ENCODE results near the gene OR5A1.
"Not testable (repeated sequence)": the region's sequence is repeated elsewhere in the genome, so short reads cannot be mapped to it uniquely, and the experiment has no call there.

Gene OR5A1

GRCh38 chr11:59436169-59436568 is at the start of gene OR5A1:
TSS of gene OR5A1 (plus strand) at chr11:59436469. CDS start at chr11:59443169, 6,700 bp downstream.
- DNase-seq (ENCODE audit: low read depth), result no peak

- no peak for DNase-seq (ENCODE audit: low read depth)
Observed at GRCh38 chr11:59394186-59394585, 42.1 kb upstream of the OR5A1 start.

GRCh38 chr11:59400461-59401261 is 35.6 kb upstream of the OR5A1 start:
- DNase-seq (ENCODE audit: low read depth), result no peak

GRCh38 chr11:59401262-59401552 is 35.1 kb upstream of the OR5A1 start:
- DNase-seq (ENCODE audit: low read depth), result no peak

- DNase-seq (ENCODE audit: low read depth), result no peak
Observed at GRCh38 chr11:59403546-59403945, 32.7 kb upstream of the OR5A1 start.

- DNase-seq (ENCODE audit: low read depth), result no peak
Observed at GRCh38 chr11:59413646-59414045, 22.6 kb upstream of the OR5A1 start.

- no peak for DNase-seq (ENCODE audit: low read depth)
Observed at GRCh38 chr11:59415111-59415510, 21.2 kb upstream of the OR5A1 start.

- no peak for DNase-seq (ENCODE audit: low read depth)
Observed at GRCh38 chr11:59416613-59417012, 19.7 kb upstream of the OR5A1 start.

GRCh38 chr11:59417023-59417422 is 19.2 kb upstream of the OR5A1 start:
- no peak for DNase-seq (ENCODE audit: low read depth)

- no peak for DNase-seq (ENCODE audit: low read depth)
Observed at GRCh38 chr11:59418156-59418555, 18.1 kb upstream of the OR5A1 start.

GRCh38 chr11:59423835-59424234 is 12.4 kb upstream of the OR5A1 start:
- DNase-seq (ENCODE audit: low read depth), result no peak

GRCh38 chr11:59425131-59425530 is 11.1 kb upstream of the OR5A1 start:
- DNase-seq (ENCODE audit: low read depth), result no peak

GRCh38 chr11:59426361-59427067 is 9.8 kb upstream of the OR5A1 start, which contains the start of gene OR5A2:
TSS of gene OR5A2 (minus strand) at chr11:59426413. CDS start at chr11:59422953, 3,460 bp downstream.
- no peak for DNase-seq (ENCODE audit: low read depth)

GRCh38 chr11:59427068-59427382 is 9.2 kb upstream of the OR5A1 start:
- no peak for DNase-seq (ENCODE audit: low read depth)

- peak; percentile 23 for DNase-seq (ENCODE audit: low read depth)
Observed at GRCh38 chr11:59429924-59430516, 6.2 kb upstream of the OR5A1 start.

- no peak for DNase-seq (ENCODE audit: low read depth)
Observed at GRCh38 chr11:59437770-59438169, 1.5 kb downstream of the OR5A1 start.

GRCh38 chr11:59445624-59446023 is 9.4 kb downstream of the OR5A1 start:
- DNase-seq (ENCODE audit: low read depth), result not testable (repeated sequence)

GRCh38 chr11:59448484-59448883 is 12.2 kb downstream of the OR5A1 start:
- DNase-seq (ENCODE audit: low read depth), result no peak

GRCh38 chr11:59456661-59457060 is 20.4 kb downstream of the OR5A1 start, which contains the start of gene OR4D6:
TSS of gene OR4D6 (plus strand) at chr11:59456961. CDS start at chr11:59456961, 0 bp downstream.
- DNase-seq (ENCODE audit: low read depth), result no peak

- no peak for DNase-seq (ENCODE audit: low read depth)
Observed at GRCh38 chr11:59459916-59460315, 23.6 kb downstream of the OR5A1 start.

GRCh38 chr11:59463190-59463641 is 26.9 kb downstream of the OR5A1 start:
- no peak for DNase-seq (ENCODE audit: low read depth)

GRCh38 chr11:59473015-59473414 is 36.7 kb downstream of the OR5A1 start, which contains the start of gene OR4D10:
TSS of gene OR4D10 (plus strand) at chr11:59473315. CDS start at chr11:59477430, 4,115 bp downstream.
- no peak for DNase-seq (ENCODE audit: low read depth)

- no peak for DNase-seq (ENCODE audit: low read depth)
Observed at GRCh38 chr11:59475176-59475575, 38.9 kb downstream of the OR5A1 start.
